Caco-2 (cell line): ENCODE data around the gene DHRS7C. TPM values are rescaled to one million over a fixed set of nuclear protein-coding genes. Genes with fewer than 3 reads are reported as not detected.

Source experiments
- BruUV-seq: library from RNA; stranded (reverse); fragments of 400-500 nt; replicated peaks from 2 replicates; lab custom pipeline; 2021; lab: Mats Ljungman, UMichigan
- CTCF ChIA-PET: fragments of 300-600 bp; sonication (Branson Sonifier 250); formaldehyde crosslinking; loops from one replicate; lab custom pipeline; 2022; ENCODE audit warnings: antibody characterized with exemption; lab: Charles Lee
- POLR2A ChIA-PET: fragments of 300-600 bp; sonication (Branson Sonifier 250); formaldehyde crosslinking; loops from one replicate; lab custom pipeline; 2022; ENCODE audit warnings: antibody characterized with exemption; lab: Charles Lee
- DNase-seq, 2 experiments: peaks; one replicate each; pipeline versions ENCODE4 v3.0.0 to v3.0.0-alpha.2; 2020 to 2022
- H3K27me3 ChIP-seq: replicated peaks from 2 replicates; pipeline ENCODE4 v1.6.0; 2011; ENCODE audit warnings: low read length; ENCODE audit not compliant: control insufficient read depth, insufficient read depth
- H3K36me3 ChIP-seq: 2 replicates; pipeline ENCODE4 v1.5.1; 2011; ENCODE audit warnings: low read length; ENCODE audit not compliant: control insufficient read depth, insufficient read depth
- H3K4me1 ChIP-seq: fragments of 250-450 bp; sonication (Bioruptor Pico); 2 replicates; pipeline ENCODE4 v1.5.1; 2020; ENCODE audit warnings: mild to moderate bottlenecking
- H3K4me3 ChIP-seq: 2 replicates; pipeline ENCODE4 v1.5.1; 2011; ENCODE audit warnings: low read depth, mild to moderate bottlenecking, control low read depth, low read length
- H3K9me3 ChIP-seq: fragments of 250-450 bp; sonication (Bioruptor Pico); 2 replicates; pipeline ENCODE4 v1.5.1; 2020; ENCODE audit warnings: mild to moderate bottlenecking, moderate library complexity
- H3K27ac Mint-ChIP-seq: one replicate; pipeline ENCODE4 v1.8.0; 2022; ENCODE audit warnings: mixed read lengths; ENCODE audit not compliant: unreplicated experiment
- H3K27me3 Mint-ChIP-seq: one replicate; pipeline ENCODE4 v1.8.0; 2022; ENCODE audit warnings: mixed read lengths; ENCODE audit not compliant: insufficient read depth, unreplicated experiment
- H3K36me3 Mint-ChIP-seq: one replicate; pipeline ENCODE4 v1.8.0; 2022; ENCODE audit warnings: mild to moderate bottlenecking, mixed read lengths; ENCODE audit not compliant: insufficient read depth, unreplicated experiment
- H3K4me1 Mint-ChIP-seq: one replicate; pipeline ENCODE4 v1.8.0; 2022; ENCODE audit warnings: low read depth, mixed read lengths; ENCODE audit not compliant: unreplicated experiment
- H3K4me3 Mint-ChIP-seq: one replicate; pipeline ENCODE4 v1.8.0; 2022; ENCODE audit warnings: mild to moderate bottlenecking, moderate library complexity, mixed read lengths; ENCODE audit not compliant: unreplicated experiment
- H3K9me3 Mint-ChIP-seq: one replicate; pipeline ENCODE4 v1.8.0; 2022; ENCODE audit warnings: mixed read lengths; ENCODE audit not compliant: unreplicated experiment
- CTCF ChIP-seq, 2 experiments: fragments of 200-600 bp in 1 of 2; IDR thresholded peaks; 1 replicate in 1 of 2; 2 replicates in 1 of 2; pipeline versions ENCODE4 v1.5.1 to v1.8.0; 2011 to 2022; ENCODE audit warnings: antibody characterized with exemption in 1 of 2, control low read depth in 1 of 2, inconsistent platforms in 1 of 2, low read depth in 1 of 2, low read length in 1 of 2, mild to moderate bottlenecking in 1 of 2, moderate library complexity in 1 of 2; ENCODE audit not compliant: insufficient read depth in 1 of 2, severe bottlenecking in 1 of 2, unreplicated experiment in 1 of 2
- intact Hi-C: fragments of 100-400 bp; cut with micrococcal nuclease; formaldehyde crosslinking; loops from one replicate; pipeline ENCODE4 v1.10.0; 2022; ENCODE audit not compliant: unreplicated experiment
- total RNA-seq: library from RNA; stranded (reverse); gene quantifications from 2 replicates; pipeline ENCODE4 v1.2.3, GENCODE V29; 2022

The DHRS7C gene
- total RNA-seq, 1 experiment from 2014 or later: not detected

- H3K27ac Mint-ChIP-seq: no peak overlapping the region
- ChIA-PET POLR2A (no interaction called here), CTCF (no interaction called here)
- Histone ChIP-seq H3K9me3 (no peaks in the 10 kb centered on the region), H3K4me3 (no peak overlapping the region), H3K27me3 (no peaks in the 10 kb centered on the region), H3K36me3 (no peaks in the 10 kb centered on the region), H3K4me1 (no peaks in the 10 kb centered on the region)
- H3K27me3 Mint-ChIP-seq: no peaks in the 10 kb centered on the region
- H3K4me1 Mint-ChIP-seq: no peaks in the 10 kb centered on the region
- no peaks in the 10 kb centered on the region for H3K9me3 Mint-ChIP-seq
- TF ChIP-seq CTCF (IDR thresholded peaks at IDR 0.05; ENCODE audit: insufficient read depth in 1 of 2, low read depth in 1 of 2, low read length in 1 of 2, severe bottlenecking in 1 of 2, unreplicated experiment in 1 of 2): no peak
- intact Hi-C loops: no loop called here
- no TSS peak for BruUV-seq
- no peak overlapping the region for H3K4me3 Mint-ChIP-seq
- H3K36me3 Mint-ChIP-seq: peaks cover 5% of the 10 kb centered on the region
- DNase-seq: no peak
These were observed 65.1 kb downstream of the DHRS7C start for GRCh38 chr17:9726291-9726690.

DNA sequence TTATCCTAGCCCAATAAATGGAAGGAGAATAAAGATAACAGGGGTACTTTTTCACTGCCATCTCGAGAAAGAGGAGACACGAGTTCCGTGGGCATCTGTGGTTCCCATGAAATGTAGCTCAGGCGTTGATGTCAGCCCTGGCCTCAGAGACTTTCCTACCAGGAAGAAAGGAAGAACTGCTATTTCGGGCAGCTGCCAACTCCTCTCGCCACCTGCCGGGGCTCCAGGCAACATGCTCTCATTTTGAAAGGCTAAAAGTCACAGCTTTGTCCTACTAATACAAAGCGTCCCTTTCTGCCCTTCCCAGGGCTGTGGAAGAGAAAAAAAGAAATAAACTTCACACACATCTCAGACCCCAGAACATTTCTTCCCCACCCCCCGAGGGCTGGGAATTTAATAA lies 65.8 kb downstream of the DHRS7C start:
- Histone ChIP-seq H3K4me3 (no peak overlapping the region), H3K9me3 (no peaks in the 10 kb centered on the region), H3K36me3 (no peaks in the 10 kb centered on the region), H3K27me3 (no peaks in the 10 kb centered on the region), H3K4me1 (no peaks in the 10 kb centered on the region)
- Mint-ChIP-seq H3K4me1 (no peaks in the 10 kb centered on the region), H3K27me3 (no peaks in the 10 kb centered on the region), H3K9me3 (no peaks in the 10 kb centered on the region), H3K4me3 (no peak overlapping the region), H3K27ac (no peak overlapping the region), H3K36me3 (peaks cover 5% of the 10 kb centered on the region)
- BruUV-seq: no TSS peak
- intact Hi-C loops: no loop called here
- ChIA-PET CTCF (no interaction called here), POLR2A (no interaction called here)
- DNase-seq: no peak
- no peak for TF ChIP-seq CTCF (IDR thresholded peaks at IDR 0.05; ENCODE audit: insufficient read depth in 1 of 2, low read depth in 1 of 2, low read length in 1 of 2, severe bottlenecking in 1 of 2, unreplicated experiment in 1 of 2)

Other genes with a start within 250 kb of the DHRS7C start
- 22.6 and 24.7 TPM in 2 replicates for gene STX8, start 215.8 kb downstream of the DHRS7C start, total RNA-seq
- not detected in 2 replicates for gene CFAP52, start 214.9 kb downstream of the DHRS7C start, total RNA-seq
- gene USP43, start 146.1 kb downstream of the DHRS7C start, total RNA-seq: 6.0 and 6.5 TPM in 2 replicates
- gene GSG1L2, start 30.5 kb upstream of the DHRS7C start, total RNA-seq: not detected in 2 replicates
- gene GLP2R, start 34.3 kb upstream of the DHRS7C start, total RNA-seq: not detected in 2 replicates
- not detected in 2 replicates for gene RCVRN, start 113.7 kb upstream of the DHRS7C start, total RNA-seq